Osteoblast (primary cell): ENCODE data around the gene CPNE6. TPM values are rescaled to one million over a fixed set of nuclear protein-coding genes. Genes with fewer than 3 reads are reported as not detected.

ENCODE experiments used
- DNase-seq: peaks from one replicate; pipeline ENCODE4 v3.0.0; 2011; ENCODE audit warnings: low spot score, mixed read lengths; ENCODE audit not compliant: insufficient read length; ENCODE audit errors: missing footprints
- H2AFZ ChIP-seq: 2 replicates; pipeline ENCODE4 v1.6.0; 2011; ENCODE audit warnings: mild to moderate bottlenecking, low read length
- H3K27ac ChIP-seq: 2 replicates; pipeline ENCODE4 v1.5.1; 2011; ENCODE audit warnings: mild to moderate bottlenecking, low read depth, low read length, moderate library complexity
- H3K27me3 ChIP-seq: 2 replicates; pipeline ENCODE4 v1.6.0; 2012; ENCODE audit warnings: mild to moderate bottlenecking, control low read depth, inconsistent platforms, low read length, moderate library complexity; ENCODE audit not compliant: insufficient read depth
- H3K36me3 ChIP-seq: 2 replicates; pipeline ENCODE4 v1.5.1; 2011; ENCODE audit warnings: mild to moderate bottlenecking, low read length, control low read depth, moderate library complexity; ENCODE audit not compliant: insufficient read depth
- H3K4me1 ChIP-seq: 2 replicates; pipeline ENCODE4 v1.5.1; 2011; ENCODE audit warnings: mild to moderate bottlenecking, low read length, control low read depth, moderate library complexity; ENCODE audit not compliant: insufficient read depth
- H3K4me2 ChIP-seq: 2 replicates; pipeline ENCODE4 v1.6.0; 2011; ENCODE audit warnings: mild to moderate bottlenecking, low read length; ENCODE audit not compliant: insufficient read depth
- H3K4me3 ChIP-seq: fragments of 200-600 bp; sonication (generic); 3 replicates; pipeline ENCODE4 v1.5.1; 2012; ENCODE audit warnings: mild to moderate bottlenecking, low read length, inconsistent platforms; ENCODE audit not compliant: insufficient read depth
- H3K79me2 ChIP-seq: 2 replicates; pipeline ENCODE4 v1.6.0; 2012; ENCODE audit warnings: mild to moderate bottlenecking, low read length, control low read depth, inconsistent platforms; ENCODE audit not compliant: insufficient read depth
- H3K9me3 ChIP-seq: 2 replicates; pipeline ENCODE4 v1.5.1; 2011; ENCODE audit warnings: low read depth, low read length, control low read depth
- H4K20me1 ChIP-seq: 2 replicates; pipeline ENCODE4 v1.6.0; 2012; ENCODE audit warnings: mild to moderate bottlenecking, low read length, control low read depth; ENCODE audit not compliant: insufficient read depth
- total RNA-seq: library from RNA; depleted of rRNA; stranded (reverse); fragments of >200 nt; gene quantifications from 2 replicates; pipeline ENCODE4 v1.2.3, GENCODE V29; 2012
- TF ChIP-seq, protein P1 (sequence below): IDR thresholded peaks from 2 replicates; pipeline ENCODE4 v1.5.1; 2011; ENCODE audit warnings: mild to moderate bottlenecking, low read depth, low read length, moderate library complexity; ENCODE audit errors: extremely low read depth

CPNE6 gene
- total RNA-seq, 1 donor = not detected

- Histone ChIP-seq H3K27ac (no peak overlapping the region), H3K9me3 (no peaks in the 10 kb centered on the region), H4K20me1 (no peaks in the 10 kb centered on the region), H3K4me3 (no peak overlapping the region), H3K27me3 (peaks cover 16% of the 10 kb centered on the region), H3K79me2 (no peaks in the 10 kb centered on the region), H2AFZ (no peak overlapping the region), H3K4me1 (no peaks in the 10 kb centered on the region), H3K4me2 (no peak overlapping the region), H3K36me3 (no peaks in the 10 kb centered on the region)
- TF ChIP-seq, protein P1, sequence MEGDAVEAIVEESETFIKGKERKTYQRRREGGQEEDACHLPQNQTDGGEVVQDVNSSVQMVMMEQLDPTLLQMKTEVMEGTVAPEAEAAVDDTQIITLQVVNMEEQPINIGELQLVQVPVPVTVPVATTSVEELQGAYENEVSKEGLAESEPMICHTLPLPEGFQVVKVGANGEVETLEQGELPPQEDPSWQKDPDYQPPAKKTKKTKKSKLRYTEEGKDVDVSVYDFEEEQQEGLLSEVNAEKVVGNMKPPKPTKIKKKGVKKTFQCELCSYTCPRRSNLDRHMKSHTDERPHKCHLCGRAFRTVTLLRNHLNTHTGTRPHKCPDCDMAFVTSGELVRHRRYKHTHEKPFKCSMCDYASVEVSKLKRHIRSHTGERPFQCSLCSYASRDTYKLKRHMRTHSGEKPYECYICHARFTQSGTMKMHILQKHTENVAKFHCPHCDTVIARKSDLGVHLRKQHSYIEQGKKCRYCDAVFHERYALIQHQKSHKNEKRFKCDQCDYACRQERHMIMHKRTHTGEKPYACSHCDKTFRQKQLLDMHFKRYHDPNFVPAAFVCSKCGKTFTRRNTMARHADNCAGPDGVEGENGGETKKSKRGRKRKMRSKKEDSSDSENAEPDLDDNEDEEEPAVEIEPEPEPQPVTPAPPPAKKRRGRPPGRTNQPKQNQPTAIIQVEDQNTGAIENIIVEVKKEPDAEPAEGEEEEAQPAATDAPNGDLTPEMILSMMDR = no peak
- DNase-seq = no peak
These were observed 1.1 kb downstream of the CPNE6 start for GRCh38 chr14:24072436-24072835.

DNA sequence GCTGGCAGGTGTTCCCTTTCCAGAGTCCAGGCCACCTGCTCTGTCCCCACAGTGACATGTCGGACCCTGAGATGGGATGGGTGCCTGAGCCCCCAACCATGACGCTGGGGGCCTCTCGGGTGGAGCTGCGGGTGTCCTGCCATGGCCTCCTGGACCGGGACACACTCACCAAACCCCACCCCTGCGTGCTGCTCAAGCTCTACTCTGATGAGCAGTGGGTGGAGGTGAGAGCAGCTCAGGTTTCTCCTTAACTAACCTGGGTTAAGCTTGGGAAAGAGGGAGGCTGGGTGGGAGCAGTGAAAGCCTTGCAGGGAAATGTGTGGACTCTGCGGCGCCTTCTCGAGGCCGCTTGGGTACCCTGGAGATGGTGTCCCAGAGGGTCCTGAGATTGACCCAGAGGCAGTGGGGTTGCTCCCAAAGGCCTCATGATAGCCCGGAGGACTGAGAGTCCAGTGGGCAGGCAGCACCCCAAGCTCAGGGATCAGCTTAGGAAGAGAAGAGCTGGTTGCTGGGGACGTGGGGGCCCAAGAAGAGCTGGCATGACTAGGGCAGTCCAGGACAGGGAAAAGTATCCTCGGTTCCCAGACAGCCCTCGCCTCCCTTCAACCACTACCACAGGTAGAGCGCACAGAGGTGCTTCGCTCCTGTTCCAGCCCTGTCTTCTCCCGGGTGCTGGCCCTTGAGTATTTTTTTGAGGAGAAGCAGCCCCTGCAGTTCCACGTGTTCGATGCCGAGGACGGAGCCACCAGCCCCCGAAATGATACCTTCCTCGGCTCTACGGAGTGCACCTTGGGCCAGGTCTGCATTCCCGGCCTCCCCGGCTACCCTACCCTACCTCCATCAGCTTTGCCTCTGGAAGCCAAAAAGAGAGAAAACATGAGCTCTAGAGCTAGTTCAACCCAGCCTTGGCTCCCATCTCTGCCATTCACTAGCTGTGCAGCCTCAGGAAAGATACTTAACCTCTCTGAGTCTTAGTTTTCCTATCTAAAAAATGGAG is 1.8 kb downstream of the CPNE6 start:
- Histone ChIP-seq H3K27me3 (peaks cover 16% of the 10 kb centered on the region), H3K4me2 (no peak overlapping the region), H4K20me1 (no peaks in the 10 kb centered on the region), H3K4me1 (no peaks in the 10 kb centered on the region), H3K9me3 (no peaks in the 10 kb centered on the region), H3K79me2 (no peaks in the 10 kb centered on the region), H3K27ac (no peak overlapping the region), H3K36me3 (no peaks in the 10 kb centered on the region), H3K4me3 (no peak overlapping the region), H2AFZ (no peak overlapping the region)
- no peak for DNase-seq
- TF ChIP-seq, protein P1 = no peak

- no peak overlapping the region for H2AFZ ChIP-seq
- H3K79me2 ChIP-seq = no peaks in the 10 kb centered on the region
- H3K4me3 ChIP-seq = no peak overlapping the region
- no peaks in the 10 kb centered on the region for H3K9me3 ChIP-seq
- peaks cover 20% of the 10 kb centered on the region for H3K27me3 ChIP-seq
- no peaks in the 10 kb centered on the region for H4K20me1 ChIP-seq
- no peak overlapping the region for H3K27ac ChIP-seq
- H3K36me3 ChIP-seq = no peaks in the 10 kb centered on the region
- no peak for DNase-seq
- H3K4me1 ChIP-seq = no peaks in the 10 kb centered on the region
- no peak overlapping the region for H3K4me2 ChIP-seq
- TF ChIP-seq, protein P1 = no peak
These were observed 3.5 kb downstream of the CPNE6 start for GRCh38 chr14:24074625-24075484.
